ENCODE data around the gene DPY19L2. TPM values are rescaled to one million over a fixed set of nuclear protein-coding genes. Genes with fewer than 3 reads are reported as not detected.
"Not testable (repeated sequence)": the region's sequence is repeated elsewhere in the genome, so short reads cannot be mapped to it uniquely, and the experiment has no call there.

The DPY19L2 gene
- total and polyA plus RNA-seq, 2 of the 13 experiments (the other 11 are each of a cell fraction or from before 2014, with no cell fraction given), result not detected

- H3K4me1 ChIP-seq (ENCODE audit: insufficient read depth, low read length); FAIRE-seq; H3K36me3 ChIP-seq (replicated peaks in 1 of 2; ENCODE audit: control insufficient read depth in 1 of 2, insufficient read depth in 2 of 2, low read length in 2 of 2); ATAC-seq; H3K4me2 ChIP-seq (ENCODE audit: low read depth, low read length); BruUV-seq (replicated peaks); H3K4me3 ChIP-seq (replicated peaks in 1 of 3; ENCODE audit: insufficient read depth in 1 of 3, low read depth in 2 of 3, low read length in 3 of 3); H3K27ac ChIP-seq (ENCODE audit: extremely low read length, insufficient read depth, low read length); H3K9me3 ChIP-seq (ENCODE audit: low read length); H2AFZ ChIP-seq (ENCODE audit: low read length); H3K79me2 ChIP-seq (ENCODE audit: insufficient read depth, low read length); H3K27me3 ChIP-seq (ENCODE audit: control insufficient read depth in 1 of 2, insufficient read depth in 2 of 2, low read length in 2 of 2); POLR2A ChIA-PET; intact Hi-C loops (cut with micrococcal nuclease; ENCODE audit: unreplicated experiment); H3K9ac ChIP-seq (ENCODE audit: insufficient read depth, low read depth, low read length); DNase-seq (ENCODE audit: low spot score); H4K20me1 ChIP-seq (ENCODE audit: insufficient read depth, low read length); in situ Hi-C loops (cut with HindIII; ENCODE audit: extremely low pct_ligation_motif_present, low pct_unique_long_range_greater_than_20kb); CTCF ChIA-PET (ENCODE audit: low intra/inter-chr PET ratio, low total read pairs): not testable (repeated sequence)
- 0% methylated on average over 1 of the region's 1 CpG for WGBS (ENCODE audit: low lambda C conversion rate)
Measured at GRCh38 chr12:63615544-63615943, 52.7 kb downstream of the DPY19L2 start.

- H2AFZ ChIP-seq (ENCODE audit: low read length); H3K27ac ChIP-seq (ENCODE audit: extremely low read length, insufficient read depth, low read length); intact Hi-C loops (cut with micrococcal nuclease; ENCODE audit: unreplicated experiment); H3K36me3 ChIP-seq (replicated peaks in 1 of 2; ENCODE audit: control insufficient read depth in 1 of 2, insufficient read depth in 2 of 2, low read length in 2 of 2); H3K27me3 ChIP-seq (ENCODE audit: control insufficient read depth in 1 of 2, insufficient read depth in 2 of 2, low read length in 2 of 2); DNase-seq (ENCODE audit: low spot score); BruUV-seq (replicated peaks); H3K4me2 ChIP-seq (ENCODE audit: low read depth, low read length); ATAC-seq; H3K9me3 ChIP-seq (ENCODE audit: low read length); FAIRE-seq; POLR2A ChIA-PET; H3K9ac ChIP-seq (ENCODE audit: insufficient read depth, low read depth, low read length); CTCF ChIA-PET (ENCODE audit: low intra/inter-chr PET ratio, low total read pairs); in situ Hi-C loops (cut with HindIII; ENCODE audit: extremely low pct_ligation_motif_present, low pct_unique_long_range_greater_than_20kb); H4K20me1 ChIP-seq (ENCODE audit: insufficient read depth, low read length); H3K4me3 ChIP-seq (replicated peaks in 1 of 3; ENCODE audit: insufficient read depth in 1 of 3, low read depth in 2 of 3, low read length in 3 of 3); H3K4me1 ChIP-seq (ENCODE audit: insufficient read depth, low read length); H3K79me2 ChIP-seq (ENCODE audit: insufficient read depth, low read length): not testable (repeated sequence)
- WGBS (ENCODE audit: low lambda C conversion rate), result 0% methylated on average over 2 of the region's 2 CpGs
Measured at GRCh38 chr12:63611285-63611684, 57.0 kb downstream of the DPY19L2 start.

GRCh38 chr12:63609281-63609680 lies 59.0 kb downstream of the DPY19L2 start:
- H4K20me1 ChIP-seq (ENCODE audit: insufficient read depth, low read length); H3K27ac ChIP-seq (ENCODE audit: extremely low read length, insufficient read depth, low read length); intact Hi-C loops (cut with micrococcal nuclease; ENCODE audit: unreplicated experiment); DNase-seq (ENCODE audit: low spot score); ATAC-seq; H3K4me1 ChIP-seq (ENCODE audit: insufficient read depth, low read length); in situ Hi-C loops (cut with HindIII; ENCODE audit: extremely low pct_ligation_motif_present, low pct_unique_long_range_greater_than_20kb); H3K36me3 ChIP-seq (replicated peaks in 1 of 2; ENCODE audit: control insufficient read depth in 1 of 2, insufficient read depth in 2 of 2, low read length in 2 of 2); H3K27me3 ChIP-seq (ENCODE audit: control insufficient read depth in 1 of 2, insufficient read depth in 2 of 2, low read length in 2 of 2); H3K4me3 ChIP-seq (replicated peaks in 1 of 3; ENCODE audit: insufficient read depth in 1 of 3, low read depth in 2 of 3, low read length in 3 of 3); H2AFZ ChIP-seq (ENCODE audit: low read length); CTCF ChIA-PET (ENCODE audit: low intra/inter-chr PET ratio, low total read pairs); POLR2A ChIA-PET; H3K9me3 ChIP-seq (ENCODE audit: low read length); H3K79me2 ChIP-seq (ENCODE audit: insufficient read depth, low read length); H3K4me2 ChIP-seq (ENCODE audit: low read depth, low read length); H3K9ac ChIP-seq (ENCODE audit: insufficient read depth, low read depth, low read length); BruUV-seq (replicated peaks); FAIRE-seq: not testable (repeated sequence)

- ATAC-seq; H3K4me1 ChIP-seq (ENCODE audit: insufficient read depth, low read length); DNase-seq (ENCODE audit: low spot score); H3K27me3 ChIP-seq (ENCODE audit: control insufficient read depth in 1 of 2, insufficient read depth in 2 of 2, low read length in 2 of 2); intact Hi-C loops (cut with micrococcal nuclease; ENCODE audit: unreplicated experiment); H3K36me3 ChIP-seq (replicated peaks in 1 of 2; ENCODE audit: control insufficient read depth in 1 of 2, insufficient read depth in 2 of 2, low read length in 2 of 2); H3K27ac ChIP-seq (ENCODE audit: extremely low read length, insufficient read depth, low read length); H3K9me3 ChIP-seq (ENCODE audit: low read length); in situ Hi-C loops (cut with HindIII; ENCODE audit: extremely low pct_ligation_motif_present, low pct_unique_long_range_greater_than_20kb); CTCF ChIA-PET (ENCODE audit: low intra/inter-chr PET ratio, low total read pairs); H4K20me1 ChIP-seq (ENCODE audit: insufficient read depth, low read length); H3K79me2 ChIP-seq (ENCODE audit: insufficient read depth, low read length); FAIRE-seq; BruUV-seq (replicated peaks); H3K4me3 ChIP-seq (replicated peaks in 1 of 3; ENCODE audit: insufficient read depth in 1 of 3, low read depth in 2 of 3, low read length in 3 of 3); H3K4me2 ChIP-seq (ENCODE audit: low read depth, low read length); H3K9ac ChIP-seq (ENCODE audit: insufficient read depth, low read depth, low read length); H2AFZ ChIP-seq (ENCODE audit: low read length); POLR2A ChIA-PET: not testable (repeated sequence)
- WGBS (ENCODE audit: low lambda C conversion rate), result 1% methylated on average over 3 of the region's 3 CpGs
Measured at GRCh38 chr12:63604985-63605384, 63.3 kb downstream of the DPY19L2 start.
